Neural crest cell (in vitro differentiated cells): Measurements from ENCODE around the gene FDXR. TPM values are rescaled to one million over a fixed set of nuclear protein-coding genes. Genes with fewer than 3 reads are reported as not detected.

ENCODE experiments used
- DNase-seq: peaks from one replicate; pipeline ENCODE4 v3.0.0; 2021; ENCODE audit warnings: low read depth, mixed read lengths, low spot score
- H3K27ac Mint-ChIP-seq: one replicate; pipeline ENCODE4 v1.8.0; 2021; ENCODE audit warnings: mild to moderate bottlenecking, mixed read lengths; ENCODE audit not compliant: unreplicated experiment
- H3K27me3 Mint-ChIP-seq: 2 replicates; pipeline ENCODE4 v1.8.0; 2021; ENCODE audit warnings: low read depth, mild to moderate bottlenecking, mixed read lengths
- H3K36me3 Mint-ChIP-seq: 2 replicates; pipeline ENCODE4 v1.8.0; 2021; ENCODE audit warnings: low read depth, mild to moderate bottlenecking, mixed read lengths
- H3K4me1 Mint-ChIP-seq: 2 replicates; pipeline ENCODE4 v1.8.0; 2021; ENCODE audit warnings: mixed read lengths
- H3K4me3 Mint-ChIP-seq: one replicate; pipeline ENCODE4 v1.8.0; 2021; ENCODE audit warnings: mild to moderate bottlenecking, mixed read lengths
- H3K9me3 Mint-ChIP-seq: 2 replicates; pipeline ENCODE4 v1.8.0; 2021; ENCODE audit warnings: mixed read lengths
- total RNA-seq: library from RNA; stranded (reverse); gene quantifications from 2 replicates; pipeline ENCODE4 v1.2.1, GENCODE V29; 2021
- TF ChIP-seq, protein P1 (sequence below): fragments of 200-600 bp; sonication (generic); conservative IDR thresholded peaks from 2 replicates; pipeline ENCODE4 v1.5.0; 2021; ENCODE audit warnings: antibody characterized with exemption, mild to moderate bottlenecking

Gene FDXR
- total RNA-seq, 1 donor from 2014 or later = 14.8 TPM

DNA sequence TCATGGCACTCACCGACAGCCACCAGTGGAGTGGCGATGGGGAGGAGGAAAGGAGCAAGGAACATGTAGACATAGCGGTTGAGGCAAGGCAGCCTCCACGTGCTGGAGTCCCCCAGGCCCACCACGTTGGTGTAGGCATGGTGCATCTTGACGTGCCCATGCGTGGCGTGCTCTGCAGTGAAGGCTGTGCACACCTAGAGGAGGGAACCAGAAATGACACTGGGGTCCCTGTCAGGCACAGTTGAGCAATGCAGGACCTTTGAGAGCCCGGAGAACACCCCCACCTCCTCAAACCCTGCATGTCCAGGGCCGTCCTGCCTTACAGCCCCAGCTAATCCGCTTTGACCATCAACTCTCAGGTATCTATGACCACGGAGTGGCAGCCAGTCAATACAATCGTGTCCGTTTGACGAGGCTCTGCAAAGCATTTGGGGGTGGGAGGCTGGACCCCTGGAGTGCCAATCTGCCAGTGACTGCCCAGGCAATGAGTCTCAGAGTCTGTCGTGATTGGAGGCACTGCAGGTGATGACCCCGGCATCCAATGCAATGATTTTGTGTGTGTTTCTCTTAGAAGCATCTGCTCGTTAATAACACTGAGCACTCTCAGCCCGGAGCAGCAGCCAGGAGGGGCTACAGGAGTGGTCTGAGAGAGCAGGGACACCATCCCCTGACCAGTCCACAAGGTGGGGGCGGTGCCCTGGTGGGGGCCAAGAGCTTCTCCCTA, 9.9 kb upstream of the FDXR start:
- Mint-ChIP-seq H3K4me1 (no peaks in the 10 kb centered on the region), H3K27me3 (peaks cover 46% of the 10 kb centered on the region), H3K27ac (no peak overlapping the region), H3K4me3 (no peak overlapping the region), H3K9me3 (no peaks in the 10 kb centered on the region), H3K36me3 (no peaks in the 10 kb centered on the region)
- DNase-seq = no peak
- TF ChIP-seq, protein P1, sequence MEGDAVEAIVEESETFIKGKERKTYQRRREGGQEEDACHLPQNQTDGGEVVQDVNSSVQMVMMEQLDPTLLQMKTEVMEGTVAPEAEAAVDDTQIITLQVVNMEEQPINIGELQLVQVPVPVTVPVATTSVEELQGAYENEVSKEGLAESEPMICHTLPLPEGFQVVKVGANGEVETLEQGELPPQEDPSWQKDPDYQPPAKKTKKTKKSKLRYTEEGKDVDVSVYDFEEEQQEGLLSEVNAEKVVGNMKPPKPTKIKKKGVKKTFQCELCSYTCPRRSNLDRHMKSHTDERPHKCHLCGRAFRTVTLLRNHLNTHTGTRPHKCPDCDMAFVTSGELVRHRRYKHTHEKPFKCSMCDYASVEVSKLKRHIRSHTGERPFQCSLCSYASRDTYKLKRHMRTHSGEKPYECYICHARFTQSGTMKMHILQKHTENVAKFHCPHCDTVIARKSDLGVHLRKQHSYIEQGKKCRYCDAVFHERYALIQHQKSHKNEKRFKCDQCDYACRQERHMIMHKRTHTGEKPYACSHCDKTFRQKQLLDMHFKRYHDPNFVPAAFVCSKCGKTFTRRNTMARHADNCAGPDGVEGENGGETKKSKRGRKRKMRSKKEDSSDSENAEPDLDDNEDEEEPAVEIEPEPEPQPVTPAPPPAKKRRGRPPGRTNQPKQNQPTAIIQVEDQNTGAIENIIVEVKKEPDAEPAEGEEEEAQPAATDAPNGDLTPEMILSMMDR = no peak

DNA sequence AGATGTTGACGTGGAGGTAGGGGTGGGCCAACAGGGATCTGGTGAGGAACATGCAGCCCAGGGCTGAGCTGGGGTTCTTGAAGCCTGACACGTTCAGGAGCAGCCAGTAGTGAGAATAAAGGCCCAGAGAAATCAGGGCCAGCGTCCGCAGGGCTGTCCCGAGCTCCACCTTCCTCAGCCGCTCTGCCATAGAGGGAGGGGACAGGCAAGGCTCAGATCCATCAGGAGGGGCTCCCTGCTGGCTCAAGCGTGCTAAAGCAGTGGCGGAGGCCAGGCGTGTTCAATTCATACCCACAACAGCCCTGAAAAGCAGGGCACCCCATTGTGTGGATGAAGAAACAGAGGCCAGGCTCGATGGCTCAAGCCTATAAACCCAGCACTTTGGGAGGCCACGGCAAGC, 8.3 kb upstream of the FDXR start:
- peaks cover 43% of the 10 kb centered on the region for H3K27me3 Mint-ChIP-seq
- TF ChIP-seq, protein P1 = no peak
- H3K27ac Mint-ChIP-seq = no peak overlapping the region
- H3K36me3 Mint-ChIP-seq = no peaks in the 10 kb centered on the region
- no peaks in the 10 kb centered on the region for H3K9me3 Mint-ChIP-seq
- no peak for DNase-seq
- H3K4me1 Mint-ChIP-seq = no peaks in the 10 kb centered on the region
- H3K4me3 Mint-ChIP-seq = no peak overlapping the region

DNA sequence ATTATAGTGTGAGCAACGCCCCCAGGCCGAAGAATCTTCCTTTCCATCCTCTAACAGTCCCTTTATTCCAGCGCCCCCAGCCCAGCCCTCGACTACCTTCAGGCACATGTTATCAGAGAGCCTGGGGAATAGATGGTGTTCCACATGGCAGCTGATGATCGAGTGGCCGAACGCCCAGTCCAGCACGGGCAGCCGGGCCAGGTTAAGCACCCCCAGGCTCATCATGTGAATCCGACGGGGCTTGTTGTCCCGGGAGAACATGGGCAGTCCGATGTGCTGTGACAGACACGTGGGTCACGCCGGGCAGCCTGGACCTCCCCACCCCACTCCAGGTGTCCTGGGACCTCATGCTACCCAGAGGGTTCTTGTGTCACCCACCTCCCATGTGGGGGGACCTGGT, 6.5 kb upstream of the FDXR start:
- TF ChIP-seq, protein P1 = no peak
- Mint-ChIP-seq H3K27ac (no peak overlapping the region), H3K4me3 (no peak overlapping the region), H3K9me3 (no peaks in the 10 kb centered on the region), H3K4me1 (no peaks in the 10 kb centered on the region), H3K36me3 (no peaks in the 10 kb centered on the region), H3K27me3 (peaks cover 38% of the 10 kb centered on the region)
- no peak for DNase-seq

DNA sequence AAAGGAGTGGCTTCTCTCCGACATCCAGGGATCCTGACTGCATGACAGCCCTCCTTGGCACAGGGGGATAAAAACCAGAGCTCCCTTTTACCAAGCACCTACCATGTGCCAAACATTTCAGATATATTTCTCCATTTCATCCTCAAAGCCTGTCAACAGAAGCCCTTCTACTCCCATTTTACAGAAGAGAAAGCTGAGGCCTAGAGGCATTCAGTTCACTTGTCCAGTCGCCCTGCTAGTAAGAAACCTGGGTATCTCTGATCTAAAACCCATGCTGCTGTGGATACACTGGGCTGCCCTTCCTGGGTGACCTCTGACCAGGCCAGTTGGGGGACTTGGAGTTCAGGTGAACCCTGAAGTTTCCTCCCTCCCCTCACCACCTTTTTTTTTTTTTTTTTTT, 5.9 kb upstream of the FDXR start:
- H3K4me3 Mint-ChIP-seq = no peak overlapping the region
- peaks cover 38% of the 10 kb centered on the region for H3K27me3 Mint-ChIP-seq
- TF ChIP-seq, protein P1 = no peak
- H3K27ac Mint-ChIP-seq = no peak overlapping the region
- no peaks in the 10 kb centered on the region for H3K36me3 Mint-ChIP-seq
- no peaks in the 10 kb centered on the region for H3K9me3 Mint-ChIP-seq
- no peak for DNase-seq
- peaks cover 5% of the 10 kb centered on the region for H3K4me1 Mint-ChIP-seq

DNA sequence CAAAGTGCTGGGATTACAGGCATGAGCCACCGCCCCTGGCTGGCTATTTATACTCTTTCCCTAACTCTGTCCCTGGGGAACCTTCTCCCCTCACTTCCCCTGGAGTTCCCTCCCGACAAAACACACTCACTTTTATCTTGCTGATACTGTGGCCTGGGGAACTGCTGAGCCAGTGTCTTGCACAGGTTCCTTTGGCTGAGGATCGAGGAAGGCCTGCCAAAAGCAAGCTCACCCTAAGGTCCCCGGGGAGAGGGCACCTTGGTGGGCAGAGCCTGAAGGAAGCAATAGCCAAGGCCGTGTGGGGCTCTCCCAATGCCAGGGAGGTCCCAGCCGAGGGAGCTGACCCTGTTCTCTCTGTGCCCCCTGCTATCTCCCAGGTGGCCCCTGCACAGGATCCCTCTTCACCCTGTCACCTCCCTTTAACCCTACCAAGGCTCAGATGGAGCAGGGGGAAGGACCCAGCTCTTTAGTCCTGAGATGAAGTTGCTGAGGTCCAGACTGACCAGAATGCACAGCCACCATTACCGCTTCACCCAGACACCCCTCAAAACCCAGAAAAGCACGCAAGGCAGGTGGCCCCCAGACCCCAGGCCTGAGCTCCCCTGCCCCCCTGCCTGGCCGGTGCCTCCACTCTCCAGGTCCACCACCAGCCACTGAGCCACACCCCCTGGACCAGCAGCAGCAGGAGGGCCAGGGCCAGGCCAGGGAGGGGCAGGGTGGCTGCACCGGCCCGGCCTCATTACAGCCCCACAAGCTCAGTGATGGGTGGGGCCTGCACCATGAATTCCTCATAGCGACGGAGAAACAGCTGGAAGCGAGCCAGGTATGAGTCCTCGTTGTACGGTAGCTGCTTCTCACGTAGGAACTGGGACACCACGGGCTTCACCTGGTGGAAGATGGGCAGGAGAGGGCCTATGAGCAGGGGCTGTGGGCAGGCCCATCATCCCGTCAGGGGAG, 5.1 kb upstream of the FDXR start:
- Mint-ChIP-seq H3K36me3 (no peaks in the 10 kb centered on the region), H3K27me3 (peaks cover 39% of the 10 kb centered on the region), H3K4me3 (peak overlapping the region; percentile 21), H3K4me1 (peaks cover 11% of the 10 kb centered on the region), H3K9me3 (no peaks in the 10 kb centered on the region), H3K27ac (no peak overlapping the region)
- TF ChIP-seq, protein P1 = no peak
- DNase-seq = no peak
